CD4-positive, alpha-beta T cell treated with Interferon alpha-2 for 1 hour (primary cell): ENCODE results near the gene SLC9A9.

Experiments
- DNase-seq, 2 donors: peaks; one replicate each; pipeline ENCODE4 v3.0.0-alpha.2; 2020 to 2022

SLC9A9 gene

GRCh38 chr3:143840636-143841035 is 7.6 kb downstream of the SLC9A9 start:
- no peak for DNase-seq

GRCh38 chr3:143839980-143840379 is 8.3 kb downstream of the SLC9A9 start:
- DNase-seq: no peak

- no peak for DNase-seq
Observed at GRCh38 chr3:143837076-143837475, 11.2 kb downstream of the SLC9A9 start.

DNA sequence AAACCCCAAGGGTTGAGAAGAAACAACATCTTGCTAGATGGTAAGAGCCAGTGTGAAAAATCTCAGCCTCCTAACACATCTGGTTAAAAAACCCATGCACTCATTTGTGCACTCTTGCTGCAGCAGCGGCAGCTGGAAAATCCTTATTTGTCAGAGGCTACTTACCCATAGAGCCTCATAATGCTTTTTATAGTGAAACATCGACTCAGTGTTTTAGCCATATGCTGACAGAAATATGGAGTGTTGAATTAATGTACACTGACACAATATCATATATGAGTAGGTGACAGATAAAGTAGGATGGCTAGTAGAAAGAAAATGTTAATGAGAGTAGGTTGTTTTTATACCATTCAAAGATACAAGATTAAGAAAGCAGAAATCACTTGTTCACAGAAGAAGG is 13.0 kb downstream of the SLC9A9 start:
- no peak for DNase-seq

DNA sequence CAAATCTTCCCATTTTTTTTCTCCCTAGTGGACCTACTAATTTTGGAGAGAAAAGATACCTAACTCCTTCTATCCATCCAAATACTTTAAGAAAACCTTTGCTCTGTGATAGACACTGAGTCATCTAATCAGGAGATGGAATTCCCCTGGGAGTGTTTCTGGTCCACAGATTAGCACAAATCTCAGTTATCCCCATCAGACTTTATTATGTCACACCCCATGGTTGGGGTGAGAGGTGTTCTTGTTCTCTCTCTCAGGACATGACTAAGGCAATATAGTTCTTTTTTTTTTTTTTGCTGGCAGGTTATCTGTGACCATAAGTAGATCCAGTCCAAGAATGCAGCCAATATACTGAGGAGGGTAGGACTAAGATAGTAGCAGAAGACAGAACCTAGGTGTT is 15.8 kb downstream of the SLC9A9 start:
- DNase-seq: no peak

DNA sequence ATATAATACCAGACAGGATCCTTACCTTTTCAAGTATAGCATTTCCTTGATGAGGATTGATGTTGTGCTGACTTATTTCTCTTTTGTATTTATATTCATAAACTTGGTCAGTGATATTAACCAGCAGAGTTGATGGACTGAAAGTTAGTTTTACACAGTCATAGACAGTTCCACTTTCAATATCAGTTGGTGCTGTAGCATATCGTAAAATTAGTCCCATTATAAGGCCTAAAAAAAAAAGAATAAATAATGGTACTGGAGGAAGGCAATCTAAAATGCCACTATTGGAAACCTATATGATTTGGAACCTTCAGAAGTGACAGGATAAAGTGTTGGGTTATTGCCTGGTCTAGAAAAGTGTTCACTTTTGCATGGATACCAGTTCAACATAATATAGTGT is 16.3 kb downstream of the SLC9A9 start:
- no peak for DNase-seq

- no peak for DNase-seq
Observed at GRCh38 chr3:143831208-143831607, 17.1 kb downstream of the SLC9A9 start.

DNA sequence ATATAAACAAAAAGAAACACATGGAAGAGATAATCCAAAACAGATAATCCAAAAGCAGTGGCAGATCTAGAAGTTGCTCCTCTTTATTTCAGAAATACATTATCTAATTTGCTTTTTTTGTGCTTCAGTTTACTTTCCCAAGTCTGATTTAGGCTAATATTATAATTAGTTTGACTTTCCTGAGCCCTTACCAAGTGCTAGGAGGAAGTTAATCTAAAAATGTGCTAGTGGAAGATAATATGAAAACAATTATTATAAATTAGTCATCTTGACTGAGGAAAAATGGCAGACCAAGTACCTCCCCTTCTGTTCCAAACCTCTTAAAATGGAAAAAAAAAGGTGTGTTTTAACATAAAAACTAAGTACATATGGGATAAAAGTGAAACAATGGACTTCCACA is 17.5 kb downstream of the SLC9A9 start:
- DNase-seq: no peak

- no peak for DNase-seq
Observed at GRCh38 chr3:143830063-143830462, 18.2 kb downstream of the SLC9A9 start.

DNA sequence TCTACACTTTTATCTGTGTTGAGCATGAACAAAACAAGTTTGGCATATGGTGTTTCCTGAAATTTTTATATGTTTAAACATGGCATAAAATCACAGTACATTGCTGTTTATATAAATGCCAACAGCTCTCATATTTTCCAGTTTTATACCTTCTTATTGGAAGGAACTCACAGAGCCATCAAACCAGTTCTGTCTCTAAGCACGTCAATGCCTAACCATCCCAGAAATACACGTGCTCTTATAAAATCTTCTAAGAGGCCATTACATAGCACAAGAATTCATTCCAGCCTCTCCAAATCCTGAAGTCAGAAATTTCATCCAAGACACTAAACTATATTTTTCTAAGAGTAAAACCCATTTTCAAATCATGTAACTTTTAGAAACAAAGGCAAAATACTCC is 20.8 kb downstream of the SLC9A9 start:
- DNase-seq: no peak

DNA sequence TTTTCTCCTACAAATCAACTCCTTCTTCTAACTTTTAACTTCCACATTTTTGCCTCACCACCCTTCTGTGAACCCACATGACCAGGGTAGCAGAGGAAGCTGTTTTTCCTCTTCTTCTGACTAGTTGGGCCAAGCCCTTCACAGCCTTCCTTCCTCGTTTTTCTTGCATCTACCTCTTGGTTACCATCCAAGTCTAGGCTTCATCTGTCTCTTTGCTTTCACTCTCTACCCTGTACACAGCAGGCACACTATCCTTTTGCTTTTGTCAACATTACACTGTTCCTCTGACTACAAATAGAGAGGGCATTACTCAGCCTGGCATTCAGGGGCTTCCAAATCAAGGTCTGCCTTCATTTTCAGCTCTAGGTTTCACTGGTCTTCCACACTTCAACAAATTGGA is 22.0 kb downstream of the SLC9A9 start:
- DNase-seq: peak in 1 of 2 donors; percentile 20

DNA sequence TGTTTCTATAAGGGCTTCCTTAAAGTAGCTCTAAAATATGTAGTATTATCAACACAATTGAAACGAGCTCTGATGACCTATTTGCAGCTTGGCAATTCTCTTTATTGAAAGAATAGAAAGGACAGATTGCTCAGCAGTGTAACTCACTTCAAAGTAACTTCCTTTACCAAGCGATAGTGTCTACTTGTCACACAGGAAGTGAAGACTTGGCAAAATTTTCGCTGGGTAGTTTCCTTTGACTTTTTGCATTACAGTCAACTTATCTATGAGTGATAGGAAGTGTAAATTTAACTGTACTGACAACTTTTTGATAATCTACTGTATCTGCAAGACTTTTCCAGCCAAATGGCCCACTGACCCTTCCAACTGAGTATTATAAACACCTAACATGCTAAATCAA is 22.8 kb downstream of the SLC9A9 start:
- DNase-seq: peak; percentile 12 to 68

- DNase-seq: no peak
Observed at GRCh38 chr3:143824735-143825385, 23.4 kb downstream of the SLC9A9 start.

DNA sequence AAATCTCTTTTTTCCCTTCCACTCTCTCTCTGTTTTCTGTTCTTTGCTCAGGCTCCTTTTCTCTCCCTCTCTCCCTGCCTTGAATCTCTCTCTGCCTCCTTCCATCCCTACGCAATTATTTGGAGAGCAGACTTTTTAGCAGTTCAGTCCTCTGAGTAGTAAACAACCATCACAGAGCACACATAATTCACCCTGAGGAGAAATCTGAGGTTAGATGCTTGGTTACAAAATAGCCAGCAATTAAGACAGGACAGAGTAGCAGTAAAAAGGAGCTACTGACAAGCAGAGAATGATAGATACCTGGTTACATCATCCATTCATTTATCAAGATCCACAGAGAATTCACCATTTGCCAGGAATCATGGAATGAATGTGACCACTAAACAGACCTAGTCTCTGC is 25.5 kb downstream of the SLC9A9 start:
- no peak for DNase-seq

DNA sequence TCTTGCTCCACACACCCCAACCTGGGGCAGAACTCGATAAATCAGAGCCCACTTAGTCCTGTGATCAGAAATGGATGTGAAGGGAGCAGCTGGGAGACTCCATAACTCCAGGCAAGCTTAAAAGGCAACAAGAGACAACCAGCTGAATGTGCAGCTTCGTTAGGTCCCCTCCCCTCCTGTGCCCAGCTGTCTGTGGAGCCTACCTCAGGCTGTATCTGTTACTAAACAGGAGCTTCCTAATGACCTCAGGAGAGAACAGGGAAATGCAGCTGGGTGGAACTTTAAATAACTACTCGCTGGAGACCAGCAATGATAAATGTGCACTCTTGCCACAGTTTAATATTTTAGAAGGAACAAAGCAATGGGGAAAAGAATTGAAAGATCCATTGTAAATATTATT is 25.9 kb downstream of the SLC9A9 start:
- DNase-seq: no peak

DNA sequence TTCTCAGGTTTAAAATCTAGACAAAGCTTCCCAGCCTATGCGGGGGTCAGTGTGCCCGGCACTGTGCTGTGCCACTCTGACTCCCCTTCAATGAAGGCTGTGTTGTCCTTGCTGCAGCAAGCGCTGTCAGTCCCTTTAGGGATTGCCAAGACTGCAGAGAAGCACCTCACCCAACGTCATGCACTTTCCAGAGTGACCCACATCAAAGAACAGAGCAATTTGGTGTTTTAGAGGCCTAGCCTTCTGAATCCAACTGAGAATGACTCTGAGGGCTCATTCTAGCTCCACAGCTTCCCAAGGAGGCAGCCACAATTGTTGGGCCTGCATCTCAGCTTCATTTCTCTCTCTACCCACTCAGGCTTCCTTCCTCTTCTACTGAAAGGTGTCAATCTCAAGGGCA is 26.4 kb downstream of the SLC9A9 start:
- DNase-seq: no peak

DNA sequence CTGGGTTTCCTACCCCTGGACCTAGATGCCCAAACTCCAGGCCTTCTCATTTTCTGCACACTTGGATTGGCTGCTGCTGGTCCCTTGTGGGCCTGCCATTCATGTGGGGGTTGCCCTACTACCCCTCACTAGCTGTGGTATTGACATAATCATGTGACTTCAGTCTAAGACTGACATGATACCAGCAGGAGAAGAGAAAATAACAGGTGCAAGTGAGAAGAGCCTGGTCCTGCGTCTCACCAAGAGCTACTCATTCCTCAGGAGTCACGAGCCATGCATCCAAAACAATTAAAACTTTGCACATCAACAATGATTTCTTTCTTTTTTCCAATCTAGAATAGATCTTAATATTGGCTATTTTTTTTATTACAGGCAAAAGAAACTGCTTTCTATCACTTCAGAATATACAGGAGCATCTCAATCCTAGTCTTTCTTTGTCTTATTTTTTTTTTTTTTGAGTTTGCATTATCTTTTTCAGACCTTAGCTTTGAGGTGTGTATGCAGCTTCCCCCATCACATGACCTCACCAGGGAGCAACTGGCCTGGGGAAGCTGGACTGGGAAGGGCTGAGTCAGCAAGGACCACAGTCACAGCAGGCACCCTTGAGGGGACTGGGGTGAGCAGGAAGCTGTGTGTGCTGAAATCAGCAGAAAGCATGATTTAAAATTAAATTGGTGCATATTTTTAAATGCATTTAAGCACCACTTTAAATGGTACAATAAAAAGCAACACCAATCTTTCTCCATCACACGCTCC is 27.6 kb downstream of the SLC9A9 start:
- peak in 1 of 2 donors; percentile 18 for DNase-seq

DNA sequence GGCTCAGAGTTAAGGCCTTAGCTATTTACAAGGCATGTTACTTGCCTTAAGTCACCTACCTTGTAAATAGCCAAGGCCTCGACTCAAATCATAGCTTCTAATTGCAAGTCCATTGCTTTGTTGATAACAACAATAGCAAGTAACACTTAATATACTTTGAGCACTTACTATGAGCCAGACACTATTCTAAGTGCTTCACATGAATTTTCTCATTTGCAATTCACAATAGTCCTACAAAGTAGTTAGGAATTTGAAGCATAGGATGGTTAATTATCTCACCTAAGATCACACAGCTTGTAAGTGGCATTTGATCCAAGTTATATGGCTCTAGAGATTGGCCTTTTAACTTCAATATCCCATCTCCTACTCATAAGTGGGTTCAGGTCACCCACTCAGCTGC is 28.4 kb downstream of the SLC9A9 start:
- no peak for DNase-seq

- peak; percentile 25 to 31 for DNase-seq
Observed at GRCh38 chr3:143814443-143814889, 33.8 kb downstream of the SLC9A9 start.

- DNase-seq: no peak
Observed at GRCh38 chr3:143812481-143812880, 35.8 kb downstream of the SLC9A9 start.

DNA sequence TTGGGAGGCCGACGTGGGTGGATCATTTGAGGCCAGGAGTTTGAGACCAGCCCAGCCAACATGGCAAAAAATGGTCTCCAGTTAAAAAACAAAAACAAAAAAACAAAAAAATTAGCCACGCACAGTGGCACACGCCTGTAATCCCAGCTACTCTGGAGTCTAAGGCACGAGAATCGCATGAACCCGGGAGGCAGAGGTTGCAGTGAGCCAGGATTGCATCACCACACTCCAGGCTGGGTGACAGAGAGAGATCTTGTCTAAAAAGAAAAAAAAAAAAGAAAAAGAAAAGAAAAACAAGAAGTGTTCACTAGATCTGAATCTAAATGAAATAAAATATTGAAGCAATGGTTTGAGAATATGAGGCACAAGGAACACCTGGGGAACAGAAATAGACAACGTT is 36.7 kb downstream of the SLC9A9 start:
- DNase-seq: no peak

GRCh38 chr3:143810953-143811265 is 37.4 kb downstream of the SLC9A9 start:
- DNase-seq: no peak

GRCh38 chr3:143810166-143810952 is 37.9 kb downstream of the SLC9A9 start:
- no peak for DNase-seq

DNA sequence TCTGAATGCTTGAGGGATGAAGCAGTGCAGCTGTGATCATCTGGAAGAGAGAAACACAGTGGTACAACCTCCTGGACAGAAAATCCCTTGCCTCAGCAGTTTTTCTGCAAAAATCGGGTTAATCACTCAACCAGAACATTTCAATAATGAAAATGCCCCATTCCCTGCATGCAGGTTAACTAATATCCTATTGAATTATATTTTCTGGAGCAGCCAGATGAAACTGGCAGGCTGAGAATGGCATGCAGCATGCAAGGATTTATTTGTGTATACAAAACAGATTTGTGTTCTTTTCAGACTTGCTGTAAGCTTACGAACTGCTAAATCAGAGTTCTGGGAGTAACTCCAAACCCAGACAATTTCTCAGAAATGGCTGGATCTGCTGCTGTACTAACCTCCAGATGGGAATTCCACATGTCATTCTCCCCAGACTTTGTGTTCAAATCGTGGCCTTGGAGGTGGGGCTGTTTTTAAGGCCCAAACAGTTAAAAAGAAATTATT is 39.1 kb downstream of the SLC9A9 start:
- DNase-seq: no peak
